ENCODE results near the gene FEM1C. TPM values are rescaled to one million over a fixed set of nuclear protein-coding genes. Genes with fewer than 3 reads are reported as not detected.

The FEM1C gene
- polyA plus RNA-seq, 1 experiment, result 14.1 TPM

GRCh38 chr5:115531787-115532367 lies 12.7 kb downstream of the FEM1C start:
- H3K27ac ChIP-seq (ENCODE audit: low read depth, low read length), result no peak overlapping the region
- no peak overlapping the region for H3K4me3 ChIP-seq (ENCODE audit: low read depth, low read length)
- ChIA-PET POLR2A (interaction anchor here (0.6 kb wide), 1 partner anchor 12 kb away, joined by 3 read pairs; the partner anchor contains the start of gene FEM1C), CTCF (no interaction called here)
- TF ChIP-seq CTCF (IDR thresholded peaks at IDR 0.05; ENCODE audit: low read depth, low read length), result no peak
- DNase-seq (ENCODE audit: low read depth, low spot score), result no peak
- H3K9me3 ChIP-seq (ENCODE audit: control insufficient read depth, insufficient read depth, low read length), result no peaks in the 10 kb centered on the region
- no peaks in the 10 kb centered on the region for H3K27me3 ChIP-seq (ENCODE audit: control insufficient read depth, insufficient read depth, low read length)

DNA sequence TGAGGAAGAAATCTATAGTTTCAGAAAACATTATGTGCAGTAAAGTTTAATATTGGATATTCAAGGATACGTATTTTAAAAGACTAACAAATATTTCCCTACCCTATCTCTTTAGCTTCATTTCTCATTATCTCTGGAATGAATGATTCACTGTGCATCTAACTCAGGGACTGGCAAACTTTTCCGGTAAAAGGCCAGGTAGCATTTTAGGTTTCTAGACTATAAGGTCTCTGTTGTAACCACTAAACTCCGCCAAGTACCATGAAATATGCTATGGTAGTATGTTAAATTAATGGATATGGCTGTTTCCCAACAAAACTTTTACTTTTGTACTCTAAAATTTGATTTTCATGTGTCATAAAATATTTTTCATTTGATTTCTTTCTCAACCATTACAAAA lies 13.2 kb downstream of the FEM1C start:
- POLR2A ChIA-PET, result no interaction called here
- no peaks in the 10 kb centered on the region for H3K9me3 ChIP-seq (ENCODE audit: control insufficient read depth, insufficient read depth, low read length)
- no peak for TF ChIP-seq CTCF (IDR thresholded peaks at IDR 0.05; ENCODE audit: low read depth, low read length)
- H3K27me3 ChIP-seq (ENCODE audit: control insufficient read depth, insufficient read depth, low read length), result no peaks in the 10 kb centered on the region
- H3K27ac ChIP-seq (ENCODE audit: low read depth, low read length), result no peak overlapping the region
- CTCF ChIA-PET, result no interaction called here
- no peak overlapping the region for H3K4me3 ChIP-seq (ENCODE audit: low read depth, low read length)
- DNase-seq (ENCODE audit: low read depth, low spot score), result no peak

GRCh38 chr5:115530426-115530825 lies 14.1 kb downstream of the FEM1C start:
- ChIA-PET CTCF (no interaction called here), POLR2A (no interaction called here)

GRCh38 chr5:115526604-115527003 lies 18.0 kb downstream of the FEM1C start:
- Histone ChIP-seq H3K9me3 (ENCODE audit: control insufficient read depth, insufficient read depth, low read length) (no peaks in the 10 kb centered on the region), H3K27me3 (ENCODE audit: control insufficient read depth, insufficient read depth, low read length) (no peaks in the 10 kb centered on the region), H3K27ac (ENCODE audit: low read depth, low read length) (no peak overlapping the region), H3K4me3 (ENCODE audit: low read depth, low read length) (no peak overlapping the region)
- ChIA-PET CTCF (interaction anchor here (0.6 to 1.4 kb wide), 2 partner anchors 10 to 217 kb away, joined by 4 to 5 read pairs; no protein-coding TSS in a partner anchor), POLR2A (no interaction called here)
- DNase-seq (ENCODE audit: low read depth, low spot score), result no peak
- no peak for TF ChIP-seq CTCF (IDR thresholded peaks at IDR 0.05; ENCODE audit: low read depth, low read length)

More at GRCh38 chr5:115530426-115530825, 14.1 kb downstream of the FEM1C start:
- no peak for TF ChIP-seq CTCF (IDR thresholded peaks at IDR 0.05; ENCODE audit: low read depth, low read length)
- H3K27me3 ChIP-seq (ENCODE audit: control insufficient read depth, insufficient read depth, low read length), result no peaks in the 10 kb centered on the region
- no peak for DNase-seq (ENCODE audit: low read depth, low spot score)
- no peaks in the 10 kb centered on the region for H3K9me3 ChIP-seq (ENCODE audit: control insufficient read depth, insufficient read depth, low read length)
- no peak overlapping the region for H3K4me3 ChIP-seq (ENCODE audit: low read depth, low read length)
- no peak overlapping the region for H3K27ac ChIP-seq (ENCODE audit: low read depth, low read length)

GRCh38 chr5:115524199-115524847 lies 20.3 kb downstream of the FEM1C start:
- CTCF ChIA-PET, result interaction anchor here (1.1 to 1.3 kb wide), 2 partner anchors 8 to 110 kb away, joined by 3 read pairs; no protein-coding TSS in a partner anchor
- Histone ChIP-seq H3K27ac (ENCODE audit: low read depth, low read length) (no peak overlapping the region), H3K9me3 (ENCODE audit: control insufficient read depth, insufficient read depth, low read length) (no peaks in the 10 kb centered on the region), H3K4me3 (ENCODE audit: low read depth, low read length) (no peak overlapping the region), H3K27me3 (ENCODE audit: control insufficient read depth, insufficient read depth, low read length) (no peaks in the 10 kb centered on the region)
- no peak for DNase-seq (ENCODE audit: low read depth, low spot score)
- POLR2A ChIA-PET, result no interaction called here
- no peak for TF ChIP-seq CTCF (IDR thresholded peaks at IDR 0.05; ENCODE audit: low read depth, low read length)
